NB4 (cell line): ENCODE data around the gene MATR3.

Source experiments
- DNase-seq: peaks from one replicate; pipeline ENCODE4 v3.0.0; 2010; ENCODE audit warnings: low read depth
- H3K4me3 ChIP-seq: one replicate; pipeline ENCODE4 v1.5.1; 2011; ENCODE audit warnings: mild to moderate bottlenecking, low read depth, low read length, moderate library complexity
- MYC ChIP-seq: IDR thresholded peaks from 2 replicates; pipeline ENCODE4 v1.6.1; 2011; ENCODE audit warnings: low read depth, low read length
- POLR2A ChIP-seq: IDR thresholded peaks from 2 replicates; pipeline ENCODE4 v1.6.1; 2011; ENCODE audit warnings: mild to moderate bottlenecking; ENCODE audit not compliant: insufficient read length; ENCODE audit errors: extremely low read depth
- TF ChIP-seq, protein P1 (sequence below): IDR thresholded peaks from one replicate; pipeline ENCODE4 v1.5.1; 2012; ENCODE audit warnings: low read depth, low read length
- TF ChIP-seq, protein P2 (sequence below): IDR thresholded peaks from 2 replicates; pipeline ENCODE4 v1.6.1; 2011; ENCODE audit warnings: low read depth, low read length

The MATR3 gene

DNA sequence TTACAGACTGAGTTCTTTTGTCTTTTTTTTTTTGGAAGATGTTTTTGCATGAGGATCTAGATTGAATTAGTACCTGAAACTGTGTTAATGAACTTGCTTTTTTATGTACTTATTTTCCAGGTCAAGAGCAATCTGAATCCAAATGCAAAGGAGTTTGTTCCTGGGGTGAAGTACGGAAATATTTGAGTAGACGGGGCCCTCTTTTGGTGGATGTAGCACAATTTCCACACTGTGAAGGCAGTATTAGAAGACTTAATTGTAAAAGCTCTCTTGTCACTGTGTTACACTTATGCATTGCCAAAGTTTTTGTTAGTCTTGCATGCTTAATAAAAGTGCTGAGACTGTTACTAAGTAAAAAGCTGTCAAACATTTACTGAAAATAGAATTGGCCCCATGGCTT, 75.1 kb downstream of the MATR3 start:
- DNase-seq = peak; percentile 44
- H3K4me3 ChIP-seq = no peak overlapping the region
- TF ChIP-seq MYC = no peak
- TF ChIP-seq, protein P1, sequence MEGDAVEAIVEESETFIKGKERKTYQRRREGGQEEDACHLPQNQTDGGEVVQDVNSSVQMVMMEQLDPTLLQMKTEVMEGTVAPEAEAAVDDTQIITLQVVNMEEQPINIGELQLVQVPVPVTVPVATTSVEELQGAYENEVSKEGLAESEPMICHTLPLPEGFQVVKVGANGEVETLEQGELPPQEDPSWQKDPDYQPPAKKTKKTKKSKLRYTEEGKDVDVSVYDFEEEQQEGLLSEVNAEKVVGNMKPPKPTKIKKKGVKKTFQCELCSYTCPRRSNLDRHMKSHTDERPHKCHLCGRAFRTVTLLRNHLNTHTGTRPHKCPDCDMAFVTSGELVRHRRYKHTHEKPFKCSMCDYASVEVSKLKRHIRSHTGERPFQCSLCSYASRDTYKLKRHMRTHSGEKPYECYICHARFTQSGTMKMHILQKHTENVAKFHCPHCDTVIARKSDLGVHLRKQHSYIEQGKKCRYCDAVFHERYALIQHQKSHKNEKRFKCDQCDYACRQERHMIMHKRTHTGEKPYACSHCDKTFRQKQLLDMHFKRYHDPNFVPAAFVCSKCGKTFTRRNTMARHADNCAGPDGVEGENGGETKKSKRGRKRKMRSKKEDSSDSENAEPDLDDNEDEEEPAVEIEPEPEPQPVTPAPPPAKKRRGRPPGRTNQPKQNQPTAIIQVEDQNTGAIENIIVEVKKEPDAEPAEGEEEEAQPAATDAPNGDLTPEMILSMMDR = no peak
- TF ChIP-seq, protein P2, sequence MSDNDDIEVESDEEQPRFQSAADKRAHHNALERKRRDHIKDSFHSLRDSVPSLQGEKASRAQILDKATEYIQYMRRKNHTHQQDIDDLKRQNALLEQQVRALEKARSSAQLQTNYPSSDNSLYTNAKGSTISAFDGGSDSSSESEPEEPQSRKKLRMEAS = no peak

DNA sequence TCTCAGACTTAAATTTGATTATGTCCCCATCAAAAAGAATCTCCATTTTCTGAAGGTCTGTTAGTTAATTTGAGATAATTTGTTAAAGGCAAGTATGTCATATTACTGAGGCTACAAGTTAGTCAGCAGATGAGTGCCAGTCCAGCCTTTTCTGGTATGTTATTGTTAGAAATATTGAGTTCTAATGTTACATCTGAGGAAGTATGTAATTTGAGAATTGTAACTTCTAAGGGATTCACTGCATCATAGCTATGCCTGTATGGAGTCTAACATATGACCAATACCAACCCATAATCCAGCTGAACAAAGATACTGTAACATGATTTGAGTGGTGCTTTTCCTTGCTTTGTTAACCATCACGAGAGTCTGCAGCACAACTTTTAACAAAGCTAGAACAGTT, 75.6 kb downstream of the MATR3 start:
- H3K4me3 ChIP-seq = no peak overlapping the region
- no peak for DNase-seq
- TF ChIP-seq MYC = no peak
- TF ChIP-seq, protein P2 = no peak

DNA sequence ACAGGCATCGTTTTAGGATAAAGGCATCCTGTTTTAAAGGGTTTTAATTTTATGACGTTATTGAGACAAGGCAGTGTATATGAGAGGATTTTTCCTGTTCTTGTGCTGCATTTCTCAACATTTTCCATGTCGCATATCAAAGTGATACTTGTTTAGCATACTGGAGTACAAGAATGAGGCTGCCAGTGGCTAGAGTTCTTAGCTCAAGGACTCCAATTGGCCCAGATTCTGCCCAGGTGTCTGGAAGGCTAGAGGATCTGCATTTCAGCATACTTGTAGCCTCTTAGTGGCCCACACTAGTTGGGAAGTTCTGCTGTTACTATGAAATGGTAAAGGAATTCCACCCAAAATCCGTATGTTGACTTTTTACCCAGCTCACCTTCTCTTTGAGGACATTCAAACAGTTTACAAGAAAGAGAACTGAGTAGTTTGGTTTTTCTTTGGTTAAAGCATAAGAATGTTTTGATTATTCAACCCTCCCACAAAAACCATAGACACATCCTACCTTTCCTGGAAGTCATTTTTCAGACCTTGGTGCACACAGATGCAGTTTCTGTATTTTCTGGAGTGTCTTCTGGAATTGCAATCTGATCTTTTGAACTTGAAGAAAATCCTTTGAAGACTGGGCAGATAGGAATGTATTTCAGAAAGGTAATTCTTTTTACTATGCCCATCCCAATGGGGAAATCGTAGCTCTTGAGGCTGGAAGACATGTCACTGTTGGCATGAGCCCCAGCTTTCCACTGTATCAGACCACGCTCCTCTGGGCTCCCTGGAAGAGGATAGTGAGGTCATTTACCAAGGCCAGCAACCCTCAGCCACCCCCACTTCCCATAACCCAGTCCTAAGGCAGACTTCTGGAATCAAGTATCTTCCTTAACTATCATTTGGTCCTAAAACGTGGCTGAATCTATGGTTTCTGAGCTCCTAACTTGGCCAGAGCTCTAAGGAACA, 78.2 kb downstream of the MATR3 start:
- DNase-seq = no peak
- H3K4me3 ChIP-seq = no peak overlapping the region
- TF ChIP-seq, protein P1 = no peak
- TF ChIP-seq, protein P2 = no peak
- no peak for TF ChIP-seq MYC
- no peak for TF ChIP-seq POLR2A

DNA sequence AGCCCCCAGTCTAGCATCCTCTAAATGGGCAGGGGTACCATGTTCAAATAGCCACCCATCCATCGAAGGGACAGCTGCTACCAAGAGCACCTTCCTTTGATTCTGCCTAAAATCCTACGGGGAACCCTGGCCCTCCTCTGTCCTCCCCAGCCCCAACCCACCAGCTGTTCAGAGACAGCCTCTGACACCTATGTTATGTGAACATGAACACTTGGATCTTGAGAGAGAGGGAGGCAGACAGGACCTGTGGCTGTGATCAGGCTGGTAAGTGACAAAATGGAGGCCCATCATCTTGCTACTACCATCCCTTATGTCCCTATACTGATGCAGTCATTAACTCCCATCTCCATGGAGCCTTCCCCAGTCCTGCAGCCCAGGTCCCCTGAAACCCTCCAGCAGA, 81.4 kb downstream of the MATR3 start:
- no peak for DNase-seq
- TF ChIP-seq, protein P2 = no peak
- TF ChIP-seq POLR2A (no peak), MYC (no peak)
- TF ChIP-seq, protein P1 = no peak

DNA sequence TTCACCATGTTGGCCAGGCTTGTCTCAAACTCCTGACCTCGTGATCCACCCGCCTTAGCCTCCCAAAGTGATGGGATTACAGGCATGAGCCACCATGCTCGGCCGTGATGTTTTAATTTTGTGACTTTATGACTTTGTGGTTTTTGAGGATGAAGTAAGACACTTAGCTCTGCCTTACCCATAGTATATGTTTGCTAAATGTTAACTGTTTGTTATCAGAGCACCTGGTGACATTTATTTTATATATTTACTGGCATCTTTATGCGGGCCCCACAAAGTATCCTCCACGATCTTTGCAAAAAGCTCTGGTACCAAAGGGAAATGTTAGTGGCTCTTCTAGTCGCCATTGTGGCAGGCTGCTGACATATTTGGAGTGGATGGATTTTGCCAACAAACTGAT, 82.8 kb downstream of the MATR3 start:
- no peak overlapping the region for H3K4me3 ChIP-seq
- TF ChIP-seq, protein P1 = no peak
- TF ChIP-seq MYC = no peak
- TF ChIP-seq, protein P2 = no peak
- no peak for TF ChIP-seq POLR2A
- no peak for DNase-seq

More for the DNA sequence above, 81.4 kb downstream of the MATR3 start:
- H3K4me3 ChIP-seq = no peak overlapping the region

DNA sequence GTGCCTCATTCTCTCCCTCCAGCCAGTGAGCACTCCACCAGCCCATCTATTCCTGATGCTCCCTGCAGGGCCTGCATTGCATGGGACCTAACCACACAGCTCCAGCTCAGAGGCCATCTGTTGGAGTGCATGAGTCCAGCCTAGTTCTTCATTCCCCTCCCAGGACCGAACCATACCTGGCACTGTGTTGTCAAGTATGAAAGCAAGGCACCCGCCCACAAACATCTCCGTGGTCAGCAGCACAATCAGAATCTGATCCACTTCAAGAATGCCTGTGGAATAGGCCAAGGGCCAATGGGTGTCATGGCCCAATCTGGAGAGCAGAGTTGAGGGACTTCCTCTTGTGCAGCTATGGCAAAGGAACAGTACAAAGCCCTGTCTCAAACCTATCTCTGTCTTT, 83.7 kb downstream of the MATR3 start:
- no peak for TF ChIP-seq POLR2A
- no peak for TF ChIP-seq MYC
- TF ChIP-seq, protein P1 = no peak
- TF ChIP-seq, protein P2 = no peak
- no peak for DNase-seq
- no peak overlapping the region for H3K4me3 ChIP-seq
